ENCODE measurements around the gene WDR47.
"Not testable (repeated sequence)": the region's sequence is repeated elsewhere in the genome, so short reads cannot be mapped to it uniquely, and the experiment has no call there.

The WDR47 gene

GRCh38 chr1:109059026-109059425 lies 17.1 kb upstream of the WDR47 start:
- no peak overlapping the region for H3K4me3 ChIP-seq (ENCODE audit: low read depth, low read length)
- no peak for DNase-seq (ENCODE audit: low read depth)

- no peak overlapping the region for H3K4me3 ChIP-seq (ENCODE audit: low read depth, low read length)
- DNase-seq (ENCODE audit: low read depth) = no peak
Measured at GRCh38 chr1:109056064-109056463, 14.2 kb upstream of the WDR47 start.

GRCh38 chr1:109052145-109052544 lies 10.2 kb upstream of the WDR47 start:
- not testable (repeated sequence) for H3K4me3 ChIP-seq (ENCODE audit: low read depth, low read length); DNase-seq (ENCODE audit: low read depth)

GRCh38 chr1:109050228-109050995 lies 8.5 kb upstream of the WDR47 start:
- DNase-seq (ENCODE audit: low read depth) = no peak
- H3K4me3 ChIP-seq (ENCODE audit: low read depth, low read length) = no peak overlapping the region

GRCh38 chr1:109048335-109048734 lies 6.4 kb upstream of the WDR47 start:
- no peak for DNase-seq (ENCODE audit: low read depth)
- no peak overlapping the region for H3K4me3 ChIP-seq (ENCODE audit: low read depth, low read length)

GRCh38 chr1:109047339-109047738 lies 5.4 kb upstream of the WDR47 start:
- DNase-seq (ENCODE audit: low read depth) = no peak
- H3K4me3 ChIP-seq (ENCODE audit: low read depth, low read length) = no peak overlapping the region

GRCh38 chr1:109046671-109047070 lies 4.8 kb upstream of the WDR47 start:
- no peak for DNase-seq (ENCODE audit: low read depth)
- H3K4me3 ChIP-seq (ENCODE audit: low read depth, low read length) = no peak overlapping the region

GRCh38 chr1:109045595-109045994 lies 3.7 kb upstream of the WDR47 start:
- no peak for DNase-seq (ENCODE audit: low read depth)
- H3K4me3 ChIP-seq (ENCODE audit: low read depth, low read length) = no peak overlapping the region

GRCh38 chr1:109040989-109041620 lies 797 bp downstream of the WDR47 start:
- H3K4me3 ChIP-seq (ENCODE audit: low read depth, low read length) = peak overlapping the region; percentile 95
- DNase-seq (ENCODE audit: low read depth) = no peak

GRCh38 chr1:109040627-109040988 lies 1.3 kb downstream of the WDR47 start:
- DNase-seq (ENCODE audit: low read depth) = no peak
- peak overlapping the region; percentile 95 for H3K4me3 ChIP-seq (ENCODE audit: low read depth, low read length)

GRCh38 chr1:109034382-109034781 lies 7.5 kb downstream of the WDR47 start:
- DNase-seq (ENCODE audit: low read depth) = no peak
- no peak overlapping the region for H3K4me3 ChIP-seq (ENCODE audit: low read depth, low read length)

- DNase-seq (ENCODE audit: low read depth) = not testable (repeated sequence)
Measured at GRCh38 chr1:109029493-109029892, 12.4 kb downstream of the WDR47 start.

GRCh38 chr1:109027841-109028240 lies 14.1 kb downstream of the WDR47 start:
- no peak overlapping the region for H3K4me3 ChIP-seq (ENCODE audit: low read depth, low read length)
- DNase-seq (ENCODE audit: low read depth) = no peak

More at GRCh38 chr1:109029493-109029892, 12.4 kb downstream of the WDR47 start:
- not testable (repeated sequence) for H3K4me3 ChIP-seq (ENCODE audit: low read depth, low read length)

- DNase-seq (ENCODE audit: low read depth) = no peak
- no peak overlapping the region for H3K4me3 ChIP-seq (ENCODE audit: low read depth, low read length)
Measured at GRCh38 chr1:109025694-109026093, 16.2 kb downstream of the WDR47 start.

- H3K4me3 ChIP-seq (ENCODE audit: low read depth, low read length) = no peak overlapping the region
- DNase-seq (ENCODE audit: low read depth) = no peak
Measured at GRCh38 chr1:109024646-109025045, 17.3 kb downstream of the WDR47 start.

- DNase-seq (ENCODE audit: low read depth) = no peak
- H3K4me3 ChIP-seq (ENCODE audit: low read depth, low read length) = no peak overlapping the region
Measured at GRCh38 chr1:109020693-109021257, 21.1 kb downstream of the WDR47 start.

- H3K4me3 ChIP-seq (ENCODE audit: low read depth, low read length) = not testable (repeated sequence)
Measured at GRCh38 chr1:109017719-109018118, 24.2 kb downstream of the WDR47 start.

GRCh38 chr1:109017134-109017533 lies 24.8 kb downstream of the WDR47 start:
- no peak for DNase-seq (ENCODE audit: low read depth)
- no peak overlapping the region for H3K4me3 ChIP-seq (ENCODE audit: low read depth, low read length)

More at GRCh38 chr1:109017719-109018118, 24.2 kb downstream of the WDR47 start:
- DNase-seq (ENCODE audit: low read depth) = not testable (repeated sequence)

GRCh38 chr1:109011335-109011734 lies 30.6 kb downstream of the WDR47 start:
- DNase-seq (ENCODE audit: low read depth) = no peak
- H3K4me3 ChIP-seq (ENCODE audit: low read depth, low read length) = no peak overlapping the region

GRCh38 chr1:108996622-108997021 lies 45.3 kb downstream of the WDR47 start:
- DNase-seq (ENCODE audit: low read depth); H3K4me3 ChIP-seq (ENCODE audit: low read depth, low read length): not testable (repeated sequence)

- H3K4me3 ChIP-seq (ENCODE audit: low read depth, low read length) = no peak overlapping the region
- DNase-seq (ENCODE audit: low read depth) = no peak
Measured at GRCh38 chr1:108983114-108983513, 58.8 kb downstream of the WDR47 start.
